Measurements from ENCODE around the gene ZNF423. TPM values are rescaled to one million over a fixed set of nuclear protein-coding genes. Genes with fewer than 3 reads are reported as not detected.
"Not testable (repeated sequence)": the region's sequence is repeated elsewhere in the genome, so short reads cannot be mapped to it uniquely, and the experiment has no call there.

ZNF423 gene
- total RNA-seq, 6 experiments from 2014 or later, result not detected

DNA sequence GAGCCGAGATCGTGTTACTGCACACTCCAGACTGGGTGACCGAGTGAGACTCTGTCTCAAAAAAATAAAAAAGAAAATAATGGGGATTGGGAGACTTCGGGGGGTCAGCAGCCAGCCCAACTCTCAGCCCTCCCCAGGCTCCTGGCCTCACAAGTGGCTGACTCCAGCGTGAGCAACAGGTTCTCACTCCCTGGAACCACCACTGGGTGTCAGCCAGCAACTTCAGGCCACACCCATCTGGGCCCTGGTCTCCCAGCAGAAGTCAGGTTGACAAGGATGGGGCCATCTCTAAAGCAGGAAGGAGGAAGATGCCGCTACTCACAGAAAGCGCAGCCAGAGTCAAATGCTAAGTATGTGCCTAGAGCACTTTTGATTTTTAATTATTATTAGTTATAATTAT lies 342.9 kb downstream of the ZNF423 start:
- TF ChIP-seq CTCF (IDR thresholded peaks at IDR 0.05), result no peak
- Mint-ChIP-seq H3K27me3 (ENCODE audit: insufficient read depth) (no peaks in the 10 kb centered on the region; the same call in 1 of the 2 replicates), H3K4me3 (no peak overlapping the region), H3K36me3 (ENCODE audit: low read depth) (no peaks in the 10 kb centered on the region), H3K4me1 (ENCODE audit: low read depth) (no peaks in the 10 kb centered on the region), H3K27ac (no peak overlapping the region), H3K9me3 (peaks cover 22% of the 10 kb centered on the region)
- DNase-seq, result no peak

GRCh38 chr16:49510654-49511305 lies 345.1 kb downstream of the ZNF423 start:
- H3K4me3 Mint-ChIP-seq, result no peak overlapping the region
- H3K27ac Mint-ChIP-seq, result no peak overlapping the region
- no peaks in the 10 kb centered on the region for H3K4me1 Mint-ChIP-seq (ENCODE audit: low read depth)
- TF ChIP-seq CTCF (IDR thresholded peaks at IDR 0.05), result no peak
- peaks cover 3% of the 10 kb centered on the region; the same call in 1 of the 2 replicates for H3K27me3 Mint-ChIP-seq (ENCODE audit: insufficient read depth)
- no peak for DNase-seq
- peaks cover 24% of the 10 kb centered on the region for H3K9me3 Mint-ChIP-seq
- no peaks in the 10 kb centered on the region for H3K36me3 Mint-ChIP-seq (ENCODE audit: low read depth)

DNA sequence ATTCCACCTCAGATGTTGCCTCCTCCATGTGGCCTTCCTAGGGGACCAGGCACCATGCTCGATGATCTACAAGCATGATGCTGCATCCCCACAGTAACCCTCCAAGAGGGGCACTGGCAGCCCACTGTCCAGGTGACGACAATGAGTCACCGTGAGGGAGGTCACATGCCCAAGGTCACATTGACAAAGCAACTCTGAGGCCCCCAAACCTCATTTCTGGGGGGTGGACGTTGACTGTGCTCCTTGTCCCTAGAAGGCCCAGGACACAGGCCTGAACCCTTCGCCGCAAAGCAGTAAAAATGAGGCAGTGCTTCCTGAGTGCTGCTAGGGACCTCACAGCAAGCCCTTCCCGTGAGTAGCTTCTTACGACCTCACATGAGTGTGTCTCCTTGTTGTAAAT lies 345.8 kb downstream of the ZNF423 start:
- no peak for TF ChIP-seq CTCF (IDR thresholded peaks at IDR 0.05)
- H3K4me1 Mint-ChIP-seq (ENCODE audit: low read depth), result no peaks in the 10 kb centered on the region
- no peak overlapping the region for H3K27ac Mint-ChIP-seq
- H3K9me3 Mint-ChIP-seq, result peaks cover 26% of the 10 kb centered on the region
- no peaks in the 10 kb centered on the region for H3K36me3 Mint-ChIP-seq (ENCODE audit: low read depth)
- no peak overlapping the region for H3K4me3 Mint-ChIP-seq
- no peak for DNase-seq
- peaks cover 3% of the 10 kb centered on the region; the same call in 1 of the 2 replicates for H3K27me3 Mint-ChIP-seq (ENCODE audit: insufficient read depth)

- not testable (repeated sequence) for DNase-seq; H3K27me3 Mint-ChIP-seq (ENCODE audit: insufficient read depth); H3K4me3 Mint-ChIP-seq; H3K36me3 Mint-ChIP-seq (ENCODE audit: low read depth); H3K4me1 Mint-ChIP-seq (ENCODE audit: low read depth); H3K27ac Mint-ChIP-seq
- peaks cover 43% of the 10 kb centered on the region for H3K9me3 Mint-ChIP-seq
These were observed 349.6 kb downstream of the ZNF423 start for GRCh38 chr16:49506058-49507013.

GRCh38 chr16:49505556-49505955 lies 350.4 kb downstream of the ZNF423 start:
- Mint-ChIP-seq H3K4me1 (ENCODE audit: low read depth) (no peaks in the 10 kb centered on the region), H3K36me3 (ENCODE audit: low read depth) (no peaks in the 10 kb centered on the region), H3K27me3 (ENCODE audit: insufficient read depth) (peaks cover 3% of the 10 kb centered on the region; the same call in 1 of the 2 replicates), H3K27ac (no peak overlapping the region), H3K9me3 (peaks cover 49% of the 10 kb centered on the region), H3K4me3 (no peak overlapping the region)
- DNase-seq, result no peak
- no peak for TF ChIP-seq CTCF (IDR thresholded peaks at IDR 0.05)

DNA sequence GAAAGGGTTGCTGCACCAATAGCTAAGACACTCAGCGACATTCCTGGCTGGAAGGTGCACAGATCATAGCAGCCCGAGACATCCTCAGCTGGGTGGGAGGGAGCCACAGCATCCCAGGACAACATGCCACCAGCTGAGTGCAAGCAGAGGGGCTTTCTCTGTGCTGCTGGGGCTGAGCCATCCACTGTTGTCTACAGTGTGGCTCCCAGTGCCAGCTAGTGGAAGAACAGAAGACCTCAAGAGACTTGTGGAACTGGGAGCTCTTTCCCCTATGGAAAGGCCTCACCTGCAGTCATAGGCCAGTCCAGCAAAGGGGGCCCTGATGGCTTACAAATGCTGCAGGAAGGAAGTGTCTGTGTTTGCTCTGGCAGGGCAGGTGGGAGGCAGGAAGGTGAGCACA lies 351.3 kb downstream of the ZNF423 start:
- TF ChIP-seq CTCF (IDR thresholded peaks at IDR 0.05), result no peak
- H3K27ac Mint-ChIP-seq, result no peak overlapping the region
- H3K9me3 Mint-ChIP-seq, result peaks cover 55% of the 10 kb centered on the region
- no peak for DNase-seq
- no peak overlapping the region for H3K4me3 Mint-ChIP-seq
- H3K27me3 Mint-ChIP-seq (ENCODE audit: insufficient read depth), result peaks cover 3% of the 10 kb centered on the region; the same call in 1 of the 2 replicates
- H3K4me1 Mint-ChIP-seq (ENCODE audit: low read depth), result no peaks in the 10 kb centered on the region
- H3K36me3 Mint-ChIP-seq (ENCODE audit: low read depth), result no peaks in the 10 kb centered on the region
